ENCODE data around the gene PSMD5.

The PSMD5 gene

GRCh38 chr9:120855827-120856670 is 13.3 kb upstream of the PSMD5 start:
- DNase-seq (ENCODE audit: low spot score) (no peak), FAIRE-seq (no peak)

GRCh38 chr9:120854596-120855327 is 12.0 kb upstream of the PSMD5 start:
- FAIRE-seq (no peak), DNase-seq (ENCODE audit: low spot score) (no peak)

DNA sequence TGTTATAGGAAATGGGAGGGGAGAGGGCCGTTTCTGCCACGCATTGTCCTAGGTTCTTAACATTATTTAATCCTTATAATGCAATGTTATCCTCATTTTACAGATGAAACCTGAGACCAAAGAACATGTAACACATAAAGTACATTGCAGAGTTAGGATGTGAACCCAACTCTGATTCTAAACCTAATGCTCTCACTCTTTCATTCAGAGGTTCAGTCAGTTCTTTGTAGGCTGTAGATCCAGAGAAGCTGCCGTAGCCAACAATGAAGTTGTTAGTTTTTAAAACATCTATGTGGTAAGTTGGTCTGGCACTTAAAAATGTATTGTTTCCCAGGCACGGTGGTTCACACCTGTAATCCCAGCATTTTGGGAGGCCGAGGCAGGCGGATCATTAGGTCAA is 10.5 kb upstream of the PSMD5 start:
- no peak for FAIRE-seq
- DNase-seq (ENCODE audit: low spot score): no peak

GRCh38 chr9:120852240-120853010 is 9.7 kb upstream of the PSMD5 start:
- DNase-seq (ENCODE audit: low spot score) (no peak), FAIRE-seq (no peak)

- FAIRE-seq (no peak), DNase-seq (ENCODE audit: low spot score) (no peak)
Observed at GRCh38 chr9:120851449-120851848, 8.7 kb upstream of the PSMD5 start.

DNA sequence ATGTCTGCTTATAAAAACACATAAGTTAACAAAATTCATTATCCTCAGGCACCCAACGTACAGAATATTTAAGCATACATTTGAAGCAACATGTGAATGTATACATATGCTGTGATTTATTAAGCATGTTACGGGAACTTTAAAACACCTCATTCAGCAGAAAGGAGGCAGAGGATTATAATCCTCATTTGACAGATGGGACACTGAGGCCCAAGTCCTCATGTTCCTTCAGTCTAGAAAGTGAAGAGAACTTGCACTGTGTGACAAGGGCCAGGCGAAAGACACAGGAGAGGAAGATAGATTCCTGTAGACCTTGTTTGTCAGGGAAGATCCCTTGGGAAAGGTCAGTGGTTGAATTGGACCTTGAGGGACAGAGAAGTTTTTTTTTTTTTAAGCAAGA is 7.6 kb upstream of the PSMD5 start:
- no peak for DNase-seq (ENCODE audit: low spot score)
- no peak for FAIRE-seq

GRCh38 chr9:120846906-120847305 is 4.2 kb upstream of the PSMD5 start:
- FAIRE-seq (no peak), DNase-seq (ENCODE audit: low spot score) (no peak)

DNA sequence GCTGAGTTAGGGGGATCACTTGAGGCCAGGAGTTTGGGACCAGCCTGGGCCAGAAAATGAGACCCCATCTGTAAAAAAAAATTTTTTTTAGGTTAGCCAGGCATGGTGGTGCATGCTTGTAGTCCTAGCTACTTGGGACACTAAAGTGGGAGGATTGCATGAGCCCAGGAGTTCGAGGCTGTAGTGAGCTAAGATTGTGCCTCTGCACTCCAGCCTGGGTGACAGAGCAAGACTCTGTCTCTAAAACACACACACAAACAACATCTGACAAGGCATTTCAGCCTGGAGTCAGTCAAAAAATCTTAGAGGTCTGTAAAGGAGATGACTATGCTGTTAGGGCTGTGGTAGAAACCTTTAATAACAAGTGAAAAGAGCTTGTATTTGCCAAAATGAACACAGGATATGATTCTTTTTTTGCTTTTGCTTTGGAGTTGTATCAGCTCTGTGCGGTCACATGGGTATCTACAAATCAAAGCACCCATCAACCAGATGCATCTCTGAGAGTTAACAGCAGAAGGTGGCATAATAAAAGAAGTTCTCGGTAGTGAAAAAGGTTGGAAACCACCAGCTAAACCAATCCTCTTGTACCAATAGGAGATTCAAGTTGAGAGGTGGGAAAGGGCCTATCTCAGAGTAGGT is 3.6 kb upstream of the PSMD5 start:
- FAIRE-seq: no peak
- no peak for DNase-seq (ENCODE audit: low spot score)

DNA sequence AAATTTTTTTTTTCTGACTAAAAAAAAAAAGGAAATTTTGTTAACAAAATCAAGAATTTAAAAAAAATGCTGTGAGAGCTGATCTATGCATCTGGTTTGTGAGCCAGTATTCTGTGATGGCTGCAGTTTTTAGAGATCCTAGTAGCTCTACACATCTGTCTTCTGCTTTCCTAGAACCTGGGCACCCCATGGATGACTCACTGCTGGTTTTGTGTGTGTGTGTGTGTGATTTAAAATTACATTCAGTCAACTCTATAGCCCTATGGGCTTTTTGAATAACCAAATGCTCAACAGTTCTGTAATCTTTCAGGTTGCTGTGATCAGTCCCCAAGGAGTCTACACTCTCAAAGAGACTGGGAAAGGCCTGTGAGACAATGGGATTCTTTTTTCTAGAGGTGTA is 2.5 kb upstream of the PSMD5 start:
- FAIRE-seq (no peak), DNase-seq (ENCODE audit: low spot score) (no peak)

GRCh38 chr9:120841930-120842684 is 615 bp downstream of the PSMD5 start:
- DNase-seq (ENCODE audit: low spot score) (no peak), FAIRE-seq (no peak)

GRCh38 chr9:120839146-120839545 is 3.6 kb downstream of the PSMD5 start:
- FAIRE-seq (no peak), DNase-seq (ENCODE audit: low spot score) (no peak)

DNA sequence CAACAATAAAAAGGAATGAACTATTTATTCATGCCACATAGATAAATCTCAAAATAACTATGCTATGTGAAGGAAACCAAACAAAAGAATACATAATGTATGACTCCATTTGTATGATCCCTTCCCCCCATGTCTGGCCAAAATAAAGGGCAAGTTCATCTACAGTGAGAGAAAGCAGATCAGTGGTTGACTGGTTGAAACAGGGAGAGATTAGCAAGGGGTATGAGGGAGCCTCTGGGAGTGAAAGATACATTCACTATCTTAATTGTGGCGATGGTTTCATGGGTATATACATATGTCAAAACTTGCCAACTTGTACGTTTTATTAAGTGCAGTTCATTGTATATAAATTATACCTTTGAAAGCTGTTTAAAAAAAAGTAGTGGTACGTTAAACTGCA is 4.8 kb downstream of the PSMD5 start:
- DNase-seq (ENCODE audit: low spot score): no peak
- no peak for FAIRE-seq

DNA sequence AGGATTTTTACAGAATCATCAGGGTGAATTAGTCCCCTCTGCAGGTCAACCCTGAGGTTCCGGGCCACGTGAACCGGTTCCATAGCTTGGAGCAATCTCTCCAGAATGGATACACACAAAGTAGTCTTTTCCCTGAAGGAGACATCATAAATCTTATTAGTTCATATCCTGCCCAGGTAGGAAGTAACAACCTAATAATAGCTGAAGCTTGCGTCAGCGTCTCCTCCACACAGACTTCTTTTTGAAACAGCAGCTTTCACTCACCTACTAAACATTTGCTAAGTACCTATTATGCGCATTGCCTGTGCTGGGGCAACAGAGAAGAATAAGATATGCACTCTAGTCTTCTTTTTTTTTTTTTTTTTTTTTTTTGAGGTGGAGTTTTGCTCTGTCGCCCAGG is 9.4 kb downstream of the PSMD5 start:
- DNase-seq (ENCODE audit: low spot score) (no peak), FAIRE-seq (no peak)

GRCh38 chr9:120832807-120833206 is 9.9 kb downstream of the PSMD5 start:
- DNase-seq (ENCODE audit: low spot score) (no peak), FAIRE-seq (no peak)

GRCh38 chr9:120830865-120831264 is 11.9 kb downstream of the PSMD5 start:
- FAIRE-seq (no peak), DNase-seq (ENCODE audit: low spot score) (no peak)

GRCh38 chr9:120830151-120830550 is 12.6 kb downstream of the PSMD5 start:
- no peak for DNase-seq (ENCODE audit: low spot score)
- FAIRE-seq: no peak

- FAIRE-seq (no peak), DNase-seq (ENCODE audit: low spot score) (no peak)
Observed at GRCh38 chr9:120829650-120830049, 13.1 kb downstream of the PSMD5 start.

GRCh38 chr9:120820095-120820494 is 22.6 kb downstream of the PSMD5 start:
- FAIRE-seq (no peak), DNase-seq (ENCODE audit: low spot score) (no peak)

GRCh38 chr9:120818595-120818994 is 24.1 kb downstream of the PSMD5 start:
- DNase-seq (ENCODE audit: low spot score): no peak

DNA sequence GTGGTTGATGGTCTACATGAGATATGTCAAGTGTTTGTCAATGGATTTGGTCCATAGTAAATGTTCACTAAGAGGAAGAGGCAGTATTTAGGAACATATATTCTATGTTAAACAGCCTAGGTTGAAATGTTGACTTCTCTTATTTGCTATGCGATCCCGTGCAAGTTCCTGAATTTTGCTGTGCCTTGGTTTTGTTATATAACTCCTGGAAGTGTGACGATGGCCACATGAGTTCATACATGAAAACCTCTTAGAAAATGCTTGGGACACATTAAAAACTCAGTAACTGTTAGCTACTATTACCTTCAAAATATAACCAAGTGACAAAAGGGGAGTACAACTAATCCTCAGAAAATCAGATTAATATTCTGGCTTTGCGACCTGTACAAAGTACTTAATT is 27.6 kb downstream of the PSMD5 start:
- FAIRE-seq: no peak

More at GRCh38 chr9:120818595-120818994, 24.1 kb downstream of the PSMD5 start:
- FAIRE-seq: no peak

GRCh38 chr9:120808931-120809330 is 33.8 kb downstream of the PSMD5 start:
- FAIRE-seq: no peak
- DNase-seq (ENCODE audit: low spot score): no peak

More for the DNA sequence above, 27.6 kb downstream of the PSMD5 start:
- DNase-seq (ENCODE audit: low spot score): no peak
